Mesendoderm (in vitro differentiated cells): ENCODE measurements around the gene DOK6.

Experiments
- DNase-seq: peaks from one replicate; pipeline ENCODE4 v3.0.0; 2013
- H2AK5ac ChIP-seq: 2 replicates; pipeline ENCODE4 v1.6.1; 2013; ENCODE audit warnings: low read length, inconsistent platforms
- H2BK120ac ChIP-seq: 2 replicates; pipeline ENCODE4 v1.6.1; 2013; ENCODE audit warnings: low read depth, mild to moderate bottlenecking, low read length, moderate library complexity, mixed read lengths
- H2BK15ac ChIP-seq: replicated peaks from 2 replicates; pipeline ENCODE4 v1.6.1; 2013; ENCODE audit warnings: low read depth, mild to moderate bottlenecking, moderate library complexity
- H2BK5ac ChIP-seq: 2 replicates; pipeline ENCODE4 v1.6.1; 2013; ENCODE audit warnings: low read length, inconsistent platforms
- H3K18ac ChIP-seq: 2 replicates; pipeline ENCODE4 v1.6.1; 2013; ENCODE audit warnings: mild to moderate bottlenecking, low read length, mixed read lengths
- H3K23ac ChIP-seq: one replicate; pipeline ENCODE4 v1.6.1; 2013; ENCODE audit warnings: low read length
- H3K27ac ChIP-seq: 2 replicates; pipeline ENCODE4 v1.5.1; 2013; ENCODE audit warnings: low read depth, mild to moderate bottlenecking, inconsistent platforms, low read length, moderate library complexity
- H3K27me3 ChIP-seq: 2 replicates; pipeline ENCODE4 v1.6.1; 2013; ENCODE audit warnings: low read length, control low read depth, mild to moderate bottlenecking, inconsistent platforms; ENCODE audit not compliant: insufficient read depth, poor library complexity
- H3K36me3 ChIP-seq: 2 replicates; pipeline ENCODE4 v1.6.1; 2013; ENCODE audit warnings: low read length, inconsistent platforms; ENCODE audit not compliant: control insufficient read depth, insufficient read depth
- H3K4ac ChIP-seq: one replicate; pipeline ENCODE4 v1.6.1; 2013; ENCODE audit warnings: low read depth, mild to moderate bottlenecking, low read length, moderate library complexity
- H3K4me1 ChIP-seq: 2 replicates; pipeline ENCODE4 v1.6.1; 2013; ENCODE audit warnings: low read depth, low read length, inconsistent platforms; ENCODE audit not compliant: control insufficient read depth
- H3K4me2 ChIP-seq: 2 replicates; pipeline ENCODE4 v1.6.1; 2013; ENCODE audit warnings: low read length
- H3K4me3 ChIP-seq: 2 replicates; pipeline ENCODE4 v1.5.1; 2013; ENCODE audit warnings: mild to moderate bottlenecking, low read length
- H3K56ac ChIP-seq: one replicate; pipeline ENCODE4 v1.6.1; 2013; ENCODE audit warnings: low read length
- H3K79me1 ChIP-seq: 2 replicates; pipeline ENCODE4 v1.6.1; 2013; ENCODE audit warnings: low read length, inconsistent platforms
- H3K79me2 ChIP-seq: 2 replicates; pipeline ENCODE4 v1.6.1; 2013; ENCODE audit warnings: mild to moderate bottlenecking, low read length; ENCODE audit not compliant: control insufficient read depth, insufficient read depth
- H3K9ac ChIP-seq: 2 replicates; pipeline ENCODE4 v1.6.1; 2013; ENCODE audit warnings: low read length, inconsistent platforms
- H4K5ac ChIP-seq: one replicate; pipeline ENCODE4 v1.6.1; 2013; ENCODE audit warnings: low read length
- H4K8ac ChIP-seq: one replicate; pipeline ENCODE4 v1.6.1; 2013; ENCODE audit warnings: low read depth, mild to moderate bottlenecking, control low read depth, low read length, moderate library complexity
- WGBS: extraction: QIAGEN DNeasy Blood & Tissue Kit; methylation state at CpG from one replicate; pipeline ENCODE4 v1.1.7; 2013; ENCODE audit warnings: low lambda C conversion rate, missing lambda C conversion rate; ENCODE audit not compliant: insufficient coverage; ENCODE audit errors: extremely low coverage; 5-methylcytosine and 5-hydroxymethylcytosine counted together

DOK6 gene

DNA sequence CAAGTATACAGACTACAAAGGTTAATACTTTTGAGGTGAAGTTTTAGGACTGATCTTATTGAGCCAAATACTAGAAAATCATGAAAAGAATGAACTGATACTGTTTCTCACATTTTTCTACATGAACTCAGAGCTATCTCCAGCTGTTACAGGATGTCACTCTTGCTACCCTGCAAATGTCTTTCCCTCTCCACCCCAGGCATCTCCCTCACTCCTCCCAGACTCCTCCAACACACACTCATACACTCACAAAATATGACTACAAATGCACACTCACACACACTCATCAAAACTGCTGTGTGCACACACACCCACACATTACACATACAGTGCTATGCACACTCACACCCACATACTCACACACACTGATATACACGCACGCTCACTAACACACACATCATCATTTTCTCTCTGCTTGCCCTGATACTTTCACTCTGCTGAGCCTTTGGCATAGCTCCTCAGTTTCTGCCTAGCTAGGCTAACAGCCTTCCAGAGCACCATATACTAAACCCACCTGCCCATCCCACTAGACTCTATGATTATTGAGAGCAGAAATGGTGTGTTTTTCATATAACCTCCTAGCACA is 273.7 kb downstream of the DOK6 start:
- H2AK5ac ChIP-seq = no peak overlapping the region
- no peaks in the 10 kb centered on the region for H3K4me1 ChIP-seq
- H3K4ac ChIP-seq = no peak overlapping the region
- no peak overlapping the region for H4K8ac ChIP-seq
- H3K4me2 ChIP-seq = no peak overlapping the region
- no peak overlapping the region for H2BK5ac ChIP-seq
- H3K4me3 ChIP-seq = no peak overlapping the region
- no peak overlapping the region for H3K23ac ChIP-seq
- no peaks in the 10 kb centered on the region for H3K79me2 ChIP-seq
- no peak overlapping the region for H2BK120ac ChIP-seq
- H3K56ac ChIP-seq = no peak overlapping the region
- no peak overlapping the region for H3K18ac ChIP-seq
- H3K27ac ChIP-seq = no peak overlapping the region
- H3K79me1 ChIP-seq = no peaks in the 10 kb centered on the region
- whole genome bisulfite sequencing = 100% methylated on average over 2 of the region's 2 CpGs
- no peak overlapping the region for H3K9ac ChIP-seq
- no peak overlapping the region for H2BK15ac ChIP-seq
- no peaks in the 10 kb centered on the region for H3K36me3 ChIP-seq
- no peak for DNase-seq
- H3K27me3 ChIP-seq = no peaks in the 10 kb centered on the region
- H4K5ac ChIP-seq = no peak overlapping the region

GRCh38 chr18:69674966-69675365 is 274.3 kb downstream of the DOK6 start:
- H2BK5ac ChIP-seq = no peak overlapping the region
- H3K4me3 ChIP-seq = no peak overlapping the region
- no peak overlapping the region for H3K56ac ChIP-seq
- H3K23ac ChIP-seq = no peak overlapping the region
- H3K27me3 ChIP-seq = no peaks in the 10 kb centered on the region
- H2AK5ac ChIP-seq = no peak overlapping the region
- no peak overlapping the region for H4K8ac ChIP-seq
- no peak overlapping the region for H3K18ac ChIP-seq
- no peaks in the 10 kb centered on the region for H3K79me2 ChIP-seq
- H3K9ac ChIP-seq = no peak overlapping the region
- H3K36me3 ChIP-seq = no peaks in the 10 kb centered on the region
- H3K4ac ChIP-seq = no peak overlapping the region
- no peaks in the 10 kb centered on the region for H3K79me1 ChIP-seq
- no peak overlapping the region for H2BK120ac ChIP-seq
- H2BK15ac ChIP-seq = no peak overlapping the region
- H4K5ac ChIP-seq = no peak overlapping the region
- no peak overlapping the region for H3K27ac ChIP-seq
- no CpG with 5 or more reads among the region's 2 CpGs for WGBS
- no peak overlapping the region for H3K4me2 ChIP-seq
- no peaks in the 10 kb centered on the region for H3K4me1 ChIP-seq
- DNase-seq = no peak

DNA sequence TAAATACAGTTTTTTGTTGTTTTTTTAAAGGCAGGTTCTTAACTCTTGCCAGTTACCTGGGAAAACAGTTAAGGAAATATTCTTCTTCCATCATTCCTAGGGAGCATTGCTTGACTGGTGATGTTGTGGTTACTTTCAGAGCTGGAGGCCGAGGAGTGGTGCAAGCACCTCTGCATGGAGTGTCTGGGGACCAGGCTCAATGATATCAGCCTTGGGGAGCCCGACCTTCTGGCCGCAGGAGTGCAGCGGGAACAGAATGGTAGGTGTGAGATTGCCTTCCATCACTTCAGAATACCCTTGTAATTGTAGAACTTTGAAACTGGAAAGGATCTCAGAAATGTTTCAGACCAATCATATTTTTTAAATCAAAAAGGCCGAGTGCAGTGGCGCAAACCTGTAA is 276.9 kb downstream of the DOK6 start:
- Histone ChIP-seq H3K36me3 (no peaks in the 10 kb centered on the region), H3K27ac (no peak overlapping the region), H2AK5ac (no peak overlapping the region), H3K4me3 (no peak overlapping the region), H3K79me2 (no peaks in the 10 kb centered on the region), H3K18ac (no peak overlapping the region), H4K5ac (no peak overlapping the region), H2BK15ac (no peak overlapping the region), H3K4ac (no peak overlapping the region), H3K23ac (no peak overlapping the region), H2BK5ac (no peak overlapping the region), H4K8ac (no peak overlapping the region), H2BK120ac (no peak overlapping the region), H3K4me1 (no peaks in the 10 kb centered on the region), H3K4me2 (no peak overlapping the region), H3K27me3 (no peaks in the 10 kb centered on the region), H3K56ac (no peak overlapping the region), H3K79me1 (no peaks in the 10 kb centered on the region), H3K9ac (no peak overlapping the region)
- no peak for DNase-seq
- WGBS = no CpG with 5 or more reads among the region's 6 CpGs

DNA sequence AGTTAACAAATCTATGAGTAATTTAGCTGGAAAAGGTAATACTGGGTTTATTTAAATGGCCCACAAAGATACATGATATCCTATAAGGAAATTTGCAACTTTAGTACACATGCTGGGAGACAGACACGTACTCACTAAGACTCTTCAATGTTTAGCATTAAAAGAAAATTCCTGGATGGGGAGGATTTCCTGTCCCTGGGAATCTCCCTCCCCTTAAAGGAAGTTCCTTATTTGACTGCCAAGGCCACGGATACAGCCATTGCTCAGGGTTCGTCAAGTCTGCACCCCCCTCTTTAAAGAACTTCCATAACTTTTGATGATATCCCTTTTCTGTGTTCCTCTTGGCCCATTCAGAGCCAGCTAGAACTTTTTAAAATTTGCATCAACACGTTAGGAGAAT is 279.4 kb downstream of the DOK6 start:
- Histone ChIP-seq H3K27ac (no peak overlapping the region), H4K5ac (no peak overlapping the region), H2AK5ac (no peak overlapping the region), H2BK15ac (no peak overlapping the region), H3K4me1 (no peaks in the 10 kb centered on the region), H4K8ac (no peak overlapping the region), H3K4me2 (no peak overlapping the region), H3K79me1 (no peaks in the 10 kb centered on the region), H2BK120ac (no peak overlapping the region), H3K36me3 (no peaks in the 10 kb centered on the region), H3K4ac (no peak overlapping the region), H3K27me3 (no peaks in the 10 kb centered on the region), H3K9ac (no peak overlapping the region), H3K18ac (no peak overlapping the region), H3K56ac (no peak overlapping the region), H3K79me2 (no peaks in the 10 kb centered on the region), H3K23ac (no peak overlapping the region), H3K4me3 (no peak overlapping the region), H2BK5ac (no peak overlapping the region)
- DNase-seq = peak; percentile 14
- no CpG with 5 or more reads among the region's 4 CpGs for WGBS

- Histone ChIP-seq H3K23ac (no peak overlapping the region), H3K4me1 (no peaks in the 10 kb centered on the region), H4K8ac (no peak overlapping the region), H2BK5ac (no peak overlapping the region), H3K36me3 (no peaks in the 10 kb centered on the region), H3K4me2 (no peak overlapping the region), H3K79me2 (no peaks in the 10 kb centered on the region), H2AK5ac (no peak overlapping the region), H3K9ac (no peak overlapping the region), H3K79me1 (no peaks in the 10 kb centered on the region), H3K56ac (no peak overlapping the region), H3K4ac (no peak overlapping the region), H3K27me3 (no peaks in the 10 kb centered on the region), H3K18ac (no peak overlapping the region), H2BK120ac (no peak overlapping the region), H2BK15ac (no peak overlapping the region), H4K5ac (no peak overlapping the region), H3K4me3 (no peak overlapping the region), H3K27ac (no peak overlapping the region)
- no CpG with 5 or more reads among the region's 2 CpGs for WGBS
- no peak for DNase-seq
Measured at GRCh38 chr18:69683176-69683575, 282.5 kb downstream of the DOK6 start.

- no CpG with 5 or more reads among the region's 2 CpGs for WGBS
- no peak overlapping the region for H3K23ac ChIP-seq
- H3K9ac ChIP-seq = no peak overlapping the region
- H3K36me3 ChIP-seq = no peaks in the 10 kb centered on the region
- H3K4me2 ChIP-seq = no peak overlapping the region
- no peak overlapping the region for H4K5ac ChIP-seq
- no peak overlapping the region for H4K8ac ChIP-seq
- no peak overlapping the region for H3K4me3 ChIP-seq
- DNase-seq = no peak
- H2BK120ac ChIP-seq = no peak overlapping the region
- no peak overlapping the region for H2BK5ac ChIP-seq
- H3K79me1 ChIP-seq = no peaks in the 10 kb centered on the region
- no peak overlapping the region for H3K27ac ChIP-seq
- no peaks in the 10 kb centered on the region for H3K27me3 ChIP-seq
- H3K79me2 ChIP-seq = no peaks in the 10 kb centered on the region
- H3K4me1 ChIP-seq = no peaks in the 10 kb centered on the region
- no peak overlapping the region for H2AK5ac ChIP-seq
- H3K56ac ChIP-seq = no peak overlapping the region
- H3K18ac ChIP-seq = no peak overlapping the region
- H2BK15ac ChIP-seq = no peak overlapping the region
- H3K4ac ChIP-seq = no peak overlapping the region
Measured at GRCh38 chr18:69684789-69685188, 284.1 kb downstream of the DOK6 start.
